ENCODE data around the gene SEPTIN8. TPM values are rescaled to one million over a fixed set of nuclear protein-coding genes. Genes with fewer than 3 reads are reported as not detected.

The SEPTIN8 gene
- total and polyA plus RNA-seq, 10 of the 15 experiments (the other 5 are each of a cell fraction or from before 2014, with no cell fraction given): 6.1 to 96.1 (median 29.4) TPM

DNA sequence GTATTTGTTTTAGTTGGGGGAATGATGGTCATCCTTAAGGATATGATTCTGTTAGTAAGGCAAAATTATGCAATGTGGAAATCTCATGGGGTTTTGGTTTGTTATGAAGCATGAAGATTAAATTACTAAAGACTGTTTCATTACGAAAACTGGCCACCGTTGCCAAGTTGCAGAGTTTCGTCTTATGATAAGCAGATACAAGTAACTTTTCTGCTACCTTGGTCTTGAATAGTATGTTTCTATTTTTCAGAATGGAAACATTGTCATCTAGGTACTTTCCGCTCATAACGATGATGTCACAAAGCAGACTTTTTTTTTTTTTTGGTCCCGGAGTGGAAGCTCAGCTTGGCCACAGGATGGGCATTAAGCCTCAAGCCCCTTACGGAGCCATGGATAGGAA, 25.6 kb downstream of the SEPTIN8 start:
- in situ Hi-C loops (cut with MboI) (no loop called here), intact Hi-C loops (cut with micrococcal nuclease; ENCODE audit: unreplicated experiment) (loop anchor here (2.0 to 5.0 kb wide), 3 partner anchors 69 to 224 kb away; no protein-coding TSS in a partner anchor)
- under 1% methylated on average over 7 of the region's 7 CpGs for WGBS (ENCODE audit: insufficient coverage, insufficient replicate concordance, low lambda C conversion rate, missing lambda C conversion rate)
- Histone ChIP-seq H3K79me2 (ENCODE audit: control insufficient read depth, insufficient read depth, low read length) (no peaks in the 10 kb centered on the region; the same call in 1 of the 2 replicates), H2AFZ (ENCODE audit: control insufficient read depth, low read depth, low read length) (no peak overlapping the region), H4K20me1 (ENCODE audit: control insufficient read depth, insufficient read depth) (no peaks in the 10 kb centered on the region), H3K9me3 (replicated peaks; ENCODE audit: control insufficient read depth, insufficient read depth, low read length) (no peaks in the 10 kb centered on the region; the same call in 2 of the 3 replicates), H3K4me3 (no peak overlapping the region), H3K27me3 (replicated peaks in 1 of 2; ENCODE audit: control insufficient read depth in 2 of 2, insufficient read depth in 2 of 2, low read length in 1 of 2) (no peaks in the 10 kb centered on the region), H3K36me3 (ENCODE audit: control insufficient read depth in 2 of 2, insufficient read depth in 2 of 2, low read length in 1 of 2) (no peaks in the 10 kb centered on the region), H3K27ac (ENCODE audit: control insufficient read depth, insufficient read depth) (peak overlapping the region; percentile 32; the same call in 1 of the 2 replicates), H3K9ac (ENCODE audit: control insufficient read depth, insufficient read depth, low read length) (no peak overlapping the region), H3K4me1 (ENCODE audit: control insufficient read depth, insufficient read depth, low read length) (peaks cover 25% of the 10 kb centered on the region), H3K4me2 (ENCODE audit: control insufficient read depth, insufficient read depth) (peak overlapping the region; percentile 65)
- ChIA-PET CTCF (interaction anchor here (1.4 to 7.4 kb wide), 12 partner anchors 14 to 245 kb away, joined by 3 to 136 read pairs (median 14); partner anchors contain the start of genes IL4 and KIF3A), POLR2A (interaction anchor here (0.7 to 9.6 kb wide), 11 partner anchors 14 to 393 kb away, joined by 3 to 56 read pairs (median 7); partner anchors contain the start of genes IL4, KIF3A and SEPTIN8), SMC1A (ENCODE audit: uncharacterized antibody, unreplicated experiment) (interaction anchor here (0.7 to 11.1 kb wide), 19 partner anchors 11 to 331 kb away, joined by 3 to 129 read pairs (median 6); partner anchors contain the start of genes IL13, IL4, KIF3A and SEPTIN8), RAD21 (ENCODE audit: unreplicated experiment) (interaction anchor here (0.6 to 10.5 kb wide), 20 partner anchors 14 to 352 kb away, joined by 3 to 127 read pairs (median 6); partner anchors contain the start of gene KIF3A)
- ATAC-seq (peak; percentile 54), DNase-seq (ENCODE audit: low read depth, low spot score) (peak; percentile 64), FAIRE-seq (peak; percentile 27)
- BruUV-seq (replicated peaks): no TSS peak
- no peak for TF ChIP-seq RFX5 (IDR thresholded peaks at IDR 0.05; ENCODE audit: low read depth, low read length)
- TF ChIP-seq, protein P1, sequence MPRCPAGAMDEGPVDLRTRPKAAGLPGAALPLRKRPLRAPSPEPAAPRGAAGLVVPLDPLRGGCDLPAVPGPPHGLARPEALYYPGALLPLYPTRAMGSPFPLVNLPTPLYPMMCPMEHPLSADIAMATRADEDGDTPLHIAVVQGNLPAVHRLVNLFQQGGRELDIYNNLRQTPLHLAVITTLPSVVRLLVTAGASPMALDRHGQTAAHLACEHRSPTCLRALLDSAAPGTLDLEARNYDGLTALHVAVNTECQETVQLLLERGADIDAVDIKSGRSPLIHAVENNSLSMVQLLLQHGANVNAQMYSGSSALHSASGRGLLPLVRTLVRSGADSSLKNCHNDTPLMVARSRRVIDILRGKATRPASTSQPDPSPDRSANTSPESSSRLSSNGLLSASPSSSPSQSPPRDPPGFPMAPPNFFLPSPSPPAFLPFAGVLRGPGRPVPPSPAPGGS (IDR thresholded peaks at IDR 0.05; ENCODE audit: borderline replicate concordance, insufficient read depth, low read depth, low read length, poor library complexity, severe bottlenecking): no peak
- no peak for TF ChIP-seq TCF7 (IDR thresholded peaks at IDR 0.05; ENCODE audit: borderline replicate concordance)
- TF ChIP-seq, protein P2, sequence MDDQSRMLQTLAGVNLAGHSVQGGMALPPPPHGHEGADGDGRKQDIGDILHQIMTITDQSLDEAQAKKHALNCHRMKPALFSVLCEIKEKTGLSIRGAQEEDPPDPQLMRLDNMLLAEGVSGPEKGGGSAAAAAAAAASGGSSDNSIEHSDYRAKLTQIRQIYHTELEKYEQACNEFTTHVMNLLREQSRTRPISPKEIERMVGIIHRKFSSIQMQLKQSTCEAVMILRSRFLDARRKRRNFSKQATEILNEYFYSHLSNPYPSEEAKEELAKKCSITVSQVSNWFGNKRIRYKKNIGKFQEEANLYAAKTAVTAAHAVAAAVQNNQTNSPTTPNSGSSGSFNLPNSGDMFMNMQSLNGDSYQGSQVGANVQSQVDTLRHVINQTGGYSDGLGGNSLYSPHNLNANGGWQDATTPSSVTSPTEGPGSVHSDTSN (IDR thresholded peaks at IDR 0.05; ENCODE audit: insufficient replicate concordance, low read depth, low read length): no peak
- no peak for TF ChIP-seq NR2C1 (IDR thresholded peaks at IDR 0.05)
- TF ChIP-seq CEBPB (IDR thresholded peaks at IDR 0.05; ENCODE audit: borderline replicate concordance in 1 of 2, low read depth in 2 of 2, low read length in 2 of 2): peak in 1 of 2 experiments; percentile 28; a peak in 1 of 4 replicates
- no peak for TF ChIP-seq FOS (IDR thresholded peaks at IDR 0.05; ENCODE audit: borderline replicate concordance, extremely low read depth, insufficient read length)
- TF ChIP-seq MTA2 (IDR thresholded peaks at IDR 0.05; ENCODE audit: low read depth): peak; percentile 83
- TF ChIP-seq, protein P3, sequence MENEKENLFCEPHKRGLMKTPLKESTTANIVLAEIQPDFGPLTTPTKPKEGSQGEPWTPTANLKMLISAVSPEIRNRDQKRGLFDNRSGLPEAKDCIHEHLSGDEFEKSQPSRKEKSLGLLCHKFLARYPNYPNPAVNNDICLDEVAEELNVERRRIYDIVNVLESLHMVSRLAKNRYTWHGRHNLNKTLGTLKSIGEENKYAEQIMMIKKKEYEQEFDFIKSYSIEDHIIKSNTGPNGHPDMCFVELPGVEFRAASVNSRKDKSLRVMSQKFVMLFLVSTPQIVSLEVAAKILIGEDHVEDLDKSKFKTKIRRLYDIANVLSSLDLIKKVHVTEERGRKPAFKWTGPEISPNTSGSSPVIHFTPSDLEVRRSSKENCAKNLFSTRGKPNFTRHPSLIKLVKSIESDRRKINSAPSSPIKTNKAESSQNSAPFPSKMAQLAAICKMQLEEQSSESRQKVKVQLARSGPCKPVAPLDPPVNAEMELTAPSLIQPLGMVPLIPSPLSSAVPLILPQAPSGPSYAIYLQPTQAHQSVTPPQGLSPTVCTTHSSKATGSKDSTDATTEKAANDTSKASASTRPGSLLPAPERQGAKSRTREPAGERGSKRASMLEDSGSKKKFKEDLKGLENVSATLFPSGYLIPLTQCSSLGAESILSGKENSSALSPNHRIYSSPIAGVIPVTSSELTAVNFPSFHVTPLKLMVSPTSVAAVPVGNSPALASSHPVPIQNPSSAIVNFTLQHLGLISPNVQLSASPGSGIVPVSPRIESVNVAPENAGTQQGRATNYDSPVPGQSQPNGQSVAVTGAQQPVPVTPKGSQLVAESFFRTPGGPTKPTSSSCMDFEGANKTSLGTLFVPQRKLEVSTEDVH (IDR thresholded peaks at IDR 0.05; ENCODE audit: low read depth, partially characterized antibody): no peak
- TF ChIP-seq JUND (IDR thresholded peaks at IDR 0.05; ENCODE audit: low read depth, low read length): no peak
- TF ChIP-seq IKZF2 (IDR thresholded peaks at IDR 0.05): peak; percentile 86 to 92
- no peak for TF ChIP-seq SMAD5 (IDR thresholded peaks at IDR 0.05; ENCODE audit: low read depth)
- 0 out of 2 replicates have a peak, but pooled peaks have one; percentile 50 for TF ChIP-seq TBL1XR1 (IDR thresholded peaks at IDR 0.05; ENCODE audit: low read depth, low read length)
- TF ChIP-seq, protein P4, sequence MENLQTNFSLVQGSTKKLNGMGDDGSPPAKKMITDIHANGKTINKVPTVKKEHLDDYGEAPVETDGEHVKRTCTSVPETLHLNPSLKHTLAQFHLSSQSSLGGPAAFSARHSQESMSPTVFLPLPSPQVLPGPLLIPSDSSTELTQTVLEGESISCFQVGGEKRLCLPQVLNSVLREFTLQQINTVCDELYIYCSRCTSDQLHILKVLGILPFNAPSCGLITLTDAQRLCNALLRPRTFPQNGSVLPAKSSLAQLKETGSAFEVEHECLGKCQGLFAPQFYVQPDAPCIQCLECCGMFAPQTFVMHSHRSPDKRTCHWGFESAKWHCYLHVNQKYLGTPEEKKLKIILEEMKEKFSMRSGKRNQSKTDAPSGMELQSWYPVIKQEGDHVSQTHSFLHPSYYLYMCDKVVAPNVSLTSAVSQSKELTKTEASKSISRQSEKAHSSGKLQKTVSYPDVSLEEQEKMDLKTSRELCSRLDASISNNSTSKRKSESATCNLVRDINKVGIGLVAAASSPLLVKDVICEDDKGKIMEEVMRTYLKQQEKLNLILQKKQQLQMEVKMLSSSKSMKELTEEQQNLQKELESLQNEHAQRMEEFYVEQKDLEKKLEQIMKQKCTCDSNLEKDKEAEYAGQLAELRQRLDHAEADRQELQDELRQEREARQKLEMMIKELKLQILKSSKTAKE (IDR thresholded peaks at IDR 0.05; ENCODE audit: low read depth, poor library complexity, severe bottlenecking): peak; percentile 33
- TF ChIP-seq CHD4 (IDR thresholded peaks at IDR 0.05): no peak
- no peak for TF ChIP-seq GABPA (IDR thresholded peaks at IDR 0.05; ENCODE audit: low read depth)

Measured in GM12878 (cell line).